Subcutaneous abdominal adipose tissue (tissue), 5 donors: ENCODE measurements around the gene ACD.

Experiments used
- H3K27ac ChIP-seq: one replicate; pipeline ENCODE4 v1.7.0; 2013; ENCODE audit warnings: low read depth, mild to moderate bottlenecking, inconsistent platforms, low read length, moderate library complexity
- H3K27me3 ChIP-seq, 5 donors: one replicate each; pipeline ENCODE4 v1.7.0; 2013; ENCODE audit warnings: low read length in 5 of 5, inconsistent platforms in 1 of 5; ENCODE audit not compliant: control insufficient read depth in 5 of 5, insufficient read depth in 4 of 5
- H3K36me3 ChIP-seq, 5 donors: one replicate each; pipeline ENCODE4 v1.7.0; 2013; ENCODE audit warnings: low read length in 5 of 5; ENCODE audit not compliant: control insufficient read depth in 5 of 5, insufficient read depth in 5 of 5
- H3K4me1 ChIP-seq, 5 donors: one replicate each; pipeline ENCODE4 v1.7.0; 2013; ENCODE audit warnings: low read length in 5 of 5, mild to moderate bottlenecking in 3 of 5, moderate library complexity in 1 of 5; ENCODE audit not compliant: control insufficient read depth in 5 of 5, insufficient read depth in 5 of 5
- H3K4me3 ChIP-seq, 5 donors: one replicate each; pipeline ENCODE4 v1.7.0; 2013; ENCODE audit warnings: low read length in 5 of 5, low read depth in 1 of 5
- H3K9ac ChIP-seq, 5 donors: one replicate each; pipeline ENCODE4 v1.7.0; 2013; ENCODE audit warnings: low read length in 5 of 5, mild to moderate bottlenecking in 4 of 5, moderate library complexity in 3 of 5
- H3K9me3 ChIP-seq, 5 donors: one replicate each; pipeline ENCODE4 v1.7.0; 2013; ENCODE audit warnings: low read length in 5 of 5; ENCODE audit not compliant: control insufficient read depth in 5 of 5
- donor health status: healthy.
- donor health status: healthy.
- donor health status: healthy.
- donor health status: healthy.
- donor health status: healthy.

The ACD gene

DNA sequence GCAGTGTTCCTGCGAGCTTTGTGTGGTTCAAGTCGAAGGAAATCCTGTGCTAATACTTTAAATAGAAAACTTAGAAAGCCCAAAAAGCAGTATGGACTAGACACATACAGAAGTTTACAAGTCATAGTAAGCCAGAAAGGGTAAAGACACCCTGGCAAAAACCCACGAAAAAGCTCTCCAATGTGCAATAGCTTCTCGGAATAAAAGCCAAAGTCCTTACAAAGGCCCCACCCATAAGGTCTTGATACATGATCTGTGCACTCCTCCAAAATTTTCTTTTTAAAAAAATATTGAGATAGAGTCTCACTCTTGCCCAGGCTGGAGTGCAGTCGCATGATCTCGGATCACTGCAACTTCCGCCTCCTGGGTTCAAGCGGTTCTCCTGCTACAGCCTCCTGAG lies 16.9 kb upstream of the ACD start:
- H3K27ac ChIP-seq, result peak overlapping the region; percentile 30
- H3K4me3 ChIP-seq, result no peak overlapping the region
- H3K4me1 ChIP-seq, result peaks cover 18 to 56% (median 53%) of the 10 kb centered on the region in 5 donors
- H3K9ac ChIP-seq, result peak overlapping the region in 1 of 5 donors; percentile 50
- H3K36me3 ChIP-seq, result peaks cover 0 to 16% (median 4%) of the 10 kb centered on the region in 5 donors
- no peaks in the 10 kb centered on the region for H3K27me3 ChIP-seq
- H3K9me3 ChIP-seq, result no peaks in the 10 kb centered on the region

DNA sequence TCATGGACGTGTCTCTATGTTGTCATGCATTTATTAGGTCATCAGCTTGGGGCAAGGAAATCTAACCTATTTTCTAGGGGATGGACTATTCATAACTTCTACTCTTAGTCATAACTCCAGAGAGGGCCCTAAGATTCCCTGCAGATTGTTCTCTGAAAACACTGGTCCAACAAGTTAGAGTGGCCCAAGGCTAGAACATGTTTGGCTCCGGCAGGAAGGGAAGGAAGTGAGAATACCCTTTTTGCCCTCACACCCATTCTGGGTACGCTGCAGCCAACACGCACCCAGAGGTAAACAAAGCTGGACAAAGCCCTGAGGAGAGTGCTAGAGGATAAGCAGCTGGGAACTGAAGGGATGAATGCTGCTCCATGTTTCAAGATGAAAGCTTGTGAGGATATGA lies 16.5 kb upstream of the ACD start:
- H3K9ac ChIP-seq, result peak overlapping the region in 2 of 5 donors; percentile 30 to 50
- H3K27ac ChIP-seq, result peak overlapping the region; percentile 30
- H3K27me3 ChIP-seq, result no peaks in the 10 kb centered on the region
- H3K9me3 ChIP-seq, result no peaks in the 10 kb centered on the region
- peaks cover 18 to 56% (median 53%) of the 10 kb centered on the region in 5 donors for H3K4me1 ChIP-seq
- H3K4me3 ChIP-seq, result no peak overlapping the region
- H3K36me3 ChIP-seq, result peaks cover 0 to 16% (median 4%) of the 10 kb centered on the region in 5 donors

DNA sequence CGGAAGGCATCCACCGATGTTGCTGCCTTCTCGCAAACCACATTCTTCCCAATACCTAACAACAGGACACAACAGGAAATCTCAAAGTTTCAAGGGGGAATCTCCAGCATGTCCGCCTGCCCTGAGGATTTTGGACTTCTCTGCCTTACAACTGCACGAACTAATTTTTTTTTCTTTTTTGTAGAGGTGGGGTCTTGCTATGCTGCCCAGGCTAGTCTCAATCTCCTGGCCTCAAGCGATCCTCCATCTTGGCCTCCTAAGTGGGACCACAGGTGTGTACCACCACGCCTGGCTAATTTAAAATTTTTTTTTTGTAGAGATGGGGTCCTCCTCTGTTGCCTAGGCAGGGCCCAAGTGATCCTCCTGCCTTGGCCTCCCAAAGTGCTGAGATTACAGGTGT lies 15.9 kb upstream of the ACD start:
- H3K4me1 ChIP-seq, result peaks cover 18 to 56% (median 53%) of the 10 kb centered on the region in 5 donors
- no peak overlapping the region for H3K9ac ChIP-seq
- peak overlapping the region; percentile 30 for H3K27ac ChIP-seq
- H3K36me3 ChIP-seq, result peaks cover 0 to 14% (median 4%) of the 10 kb centered on the region in 5 donors
- no peaks in the 10 kb centered on the region for H3K9me3 ChIP-seq
- no peak overlapping the region for H3K4me3 ChIP-seq
- no peaks in the 10 kb centered on the region for H3K27me3 ChIP-seq

DNA sequence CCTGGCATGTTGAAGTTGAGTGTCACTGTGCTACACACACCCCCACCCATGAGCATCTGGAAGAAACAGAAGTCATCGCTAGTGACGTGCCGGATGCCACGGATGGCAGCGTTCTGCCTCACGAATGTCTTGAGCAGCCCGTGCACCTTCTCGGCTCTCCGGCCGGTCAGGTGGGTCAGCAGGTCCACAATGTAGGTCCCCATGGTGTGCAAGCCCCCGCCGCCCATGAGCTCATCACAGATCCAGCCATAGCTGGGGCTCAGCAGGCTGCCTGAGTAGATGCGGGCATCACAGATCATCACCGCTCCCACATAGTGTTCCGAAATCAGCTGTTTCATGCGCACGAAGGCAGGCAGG lies 15.5 kb upstream of the ACD start:
- no peak overlapping the region for H3K9ac ChIP-seq
- H3K4me1 ChIP-seq, result peaks cover 18 to 56% (median 53%) of the 10 kb centered on the region in 5 donors
- H3K27ac ChIP-seq, result no peak overlapping the region
- no peaks in the 10 kb centered on the region for H3K27me3 ChIP-seq
- H3K36me3 ChIP-seq, result peaks cover 0 to 13% (median 4%) of the 10 kb centered on the region in 5 donors
- H3K4me3 ChIP-seq, result no peak overlapping the region
- no peaks in the 10 kb centered on the region for H3K9me3 ChIP-seq

DNA sequence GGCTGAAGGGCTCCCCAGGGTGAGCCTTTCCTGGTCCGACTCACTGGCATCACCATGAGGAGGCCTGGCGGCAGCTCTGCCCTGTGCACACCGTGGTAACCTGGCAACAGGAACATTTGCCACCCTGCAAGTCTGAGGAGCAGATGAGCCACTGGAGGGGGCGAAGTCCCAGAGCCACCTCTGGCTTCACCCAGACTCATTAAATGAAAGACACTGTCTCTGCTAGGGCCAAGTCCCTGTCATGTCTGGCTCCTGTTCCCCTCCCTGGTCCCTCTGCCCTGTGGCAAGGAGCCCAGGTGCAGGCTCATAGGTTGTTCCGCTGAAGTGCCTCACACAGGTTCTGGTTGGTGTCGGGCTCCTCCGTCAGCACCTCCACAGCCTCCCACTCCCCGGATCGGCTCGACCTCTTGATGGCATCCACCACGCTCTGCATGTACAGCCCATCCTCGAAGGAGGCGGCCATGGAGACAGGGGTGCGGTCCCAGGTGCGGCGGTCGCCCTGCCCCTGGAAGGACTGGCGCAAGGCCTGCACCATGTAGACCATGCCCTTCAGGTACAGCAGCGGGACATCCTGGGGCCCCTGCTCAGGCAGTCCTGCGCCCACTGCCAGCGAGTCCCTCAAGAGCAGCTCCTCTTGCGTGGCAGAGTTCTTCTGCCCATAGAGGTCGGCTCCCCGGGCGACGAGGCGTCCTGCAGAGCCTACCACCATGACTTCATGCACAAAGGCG lies 15.0 kb upstream of the ACD start:
- Histone ChIP-seq H3K27me3 (no peaks in the 10 kb centered on the region), H3K4me1 (peaks cover 18 to 56% (median 53%) of the 10 kb centered on the region in 5 donors), H3K27ac (peak overlapping the region; percentile 95), H3K9me3 (no peaks in the 10 kb centered on the region), H3K4me3 (peak overlapping the region in 1 of 5 donors; percentile 26), H3K36me3 (peaks cover 0 to 8% (median 4%) of the 10 kb centered on the region in 5 donors), H3K9ac (peak overlapping the region in 4 of 5 donors; percentile 8 to 75 (median 64))

DNA sequence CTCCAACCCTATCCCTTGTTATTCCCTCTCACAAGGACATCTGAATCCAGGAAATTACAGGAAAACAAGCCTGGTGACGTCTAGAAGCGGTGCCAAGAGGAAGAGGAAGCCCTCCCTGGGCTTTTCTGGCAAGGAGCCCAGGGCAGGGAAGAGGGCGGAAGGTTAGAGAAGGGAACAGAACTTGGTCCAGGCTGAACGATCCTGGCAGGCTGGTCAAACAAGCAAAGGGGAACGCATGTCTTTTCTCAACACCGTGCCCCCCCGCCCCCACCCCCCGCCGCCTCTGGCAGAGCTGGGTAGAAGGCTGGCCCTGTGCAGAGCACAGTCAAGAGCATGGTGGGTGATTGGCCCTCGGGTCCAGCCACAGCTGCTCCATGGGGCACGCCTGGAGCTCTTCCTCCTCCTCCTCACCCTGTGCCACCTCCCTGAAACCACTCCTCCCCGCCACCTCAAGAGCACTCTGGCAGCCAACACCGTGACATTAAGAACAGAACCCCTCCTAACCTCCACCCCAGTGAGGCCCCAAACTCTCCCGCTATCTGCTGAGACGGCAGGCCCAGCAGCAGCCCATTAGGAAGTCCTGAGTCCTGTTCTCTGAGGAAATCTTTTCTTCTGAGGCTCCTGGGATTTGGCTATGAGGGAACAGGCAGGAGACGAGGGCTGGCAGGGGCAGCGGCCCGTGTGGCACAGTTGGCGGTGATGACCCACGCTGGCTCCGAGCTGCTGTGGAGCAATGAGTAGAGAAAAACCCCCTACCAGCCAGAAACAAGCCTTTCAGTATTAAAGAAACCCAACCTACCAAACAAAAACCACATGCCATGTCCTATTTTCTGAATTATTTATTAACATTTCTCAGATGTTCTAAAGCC lies 13.9 kb upstream of the ACD start:
- Histone ChIP-seq H3K27me3 (no peaks in the 10 kb centered on the region), H3K9me3 (no peaks in the 10 kb centered on the region), H3K27ac (peak overlapping the region; percentile 95), H3K4me1 (peaks cover 18 to 59% (median 53%) of the 10 kb centered on the region in 5 donors), H3K36me3 (peaks cover 0 to 8% (median 4%) of the 10 kb centered on the region in 5 donors), H3K9ac (peak overlapping the region; percentile 8 to 82 (median 65)), H3K4me3 (peak overlapping the region in 1 of 5 donors; percentile 26)

DNA sequence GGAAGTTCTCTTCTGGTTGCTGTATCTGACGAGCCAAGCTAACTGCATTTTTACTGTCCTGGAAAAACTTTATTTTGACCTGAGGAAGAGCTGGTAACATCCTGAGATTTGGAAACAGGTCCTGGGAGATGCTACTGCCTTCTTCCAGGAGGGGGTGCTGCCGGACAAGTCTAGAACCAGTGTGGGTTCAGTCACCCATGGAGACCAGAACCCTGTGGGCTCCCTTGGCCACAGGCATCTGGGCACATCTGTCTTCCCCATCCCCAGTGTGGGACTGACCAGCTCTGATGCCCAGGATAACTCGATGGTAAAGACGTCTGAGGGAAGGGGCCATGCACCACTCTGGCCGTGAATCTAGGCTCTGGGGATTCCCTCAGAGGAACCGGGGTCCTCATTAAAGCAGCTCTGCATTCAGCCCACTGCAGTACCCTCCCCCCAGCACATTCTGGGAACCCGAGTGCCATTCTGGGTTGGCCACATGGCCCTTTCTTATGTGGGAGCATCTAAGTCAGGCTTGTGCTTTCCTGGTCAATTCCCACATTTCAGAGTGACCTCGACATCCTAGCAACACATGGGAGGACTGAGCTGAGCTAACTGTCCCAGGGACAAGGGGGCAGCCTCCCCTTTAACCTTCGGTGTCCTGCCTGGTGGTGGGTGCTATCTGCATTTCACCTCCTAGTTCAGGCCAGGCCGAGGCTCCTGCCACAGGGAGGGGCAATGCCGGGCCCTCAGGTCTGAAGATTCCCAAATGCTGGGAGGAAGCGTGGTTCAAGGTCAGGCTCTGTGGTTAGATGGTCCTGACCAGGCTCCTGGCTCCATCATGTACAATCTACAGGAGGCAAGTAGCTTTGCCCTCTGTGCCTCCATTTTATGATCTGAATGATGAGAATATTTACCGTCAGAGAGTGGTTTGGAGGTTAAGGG lies 12.9 kb upstream of the ACD start:
- peaks cover 0 to 8% (median 4%) of the 10 kb centered on the region in 5 donors for H3K36me3 ChIP-seq
- H3K9me3 ChIP-seq, result no peaks in the 10 kb centered on the region
- H3K4me1 ChIP-seq, result peaks cover 18 to 66% (median 54%) of the 10 kb centered on the region in 5 donors
- peak overlapping the region; percentile 95 for H3K27ac ChIP-seq
- no peaks in the 10 kb centered on the region for H3K27me3 ChIP-seq
- peak overlapping the region; percentile 31 to 82 (median 64) for H3K9ac ChIP-seq
- H3K4me3 ChIP-seq, result peak overlapping the region in 1 of 5 donors; percentile 23

DNA sequence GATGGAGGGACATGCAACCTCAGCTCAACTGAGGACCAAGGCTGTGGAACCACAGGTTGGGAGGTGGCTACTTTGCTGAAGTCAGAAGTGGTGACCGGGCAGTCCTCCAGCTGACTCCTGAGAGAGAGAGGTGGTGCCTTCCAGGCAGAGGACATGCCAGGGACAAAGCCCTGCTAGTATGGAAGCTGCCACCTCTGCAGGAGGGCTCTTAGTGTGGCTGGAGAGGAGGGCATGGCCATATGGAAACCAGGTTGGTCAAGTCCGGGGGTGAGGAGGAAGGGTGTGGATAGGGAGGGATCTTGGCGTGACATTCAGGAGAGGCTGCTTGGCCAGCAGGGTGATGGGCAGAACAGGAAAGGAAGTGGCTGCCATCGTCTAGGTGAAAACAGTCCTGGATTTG lies 12.2 kb upstream of the ACD start:
- H3K36me3 ChIP-seq, result peaks cover 0 to 6% (median 4%) of the 10 kb centered on the region in 5 donors
- H3K4me1 ChIP-seq, result peaks cover 22 to 66% (median 56%) of the 10 kb centered on the region in 5 donors
- no peaks in the 10 kb centered on the region for H3K9me3 ChIP-seq
- no peak overlapping the region for H3K9ac ChIP-seq
- H3K4me3 ChIP-seq, result no peak overlapping the region
- H3K27me3 ChIP-seq, result no peaks in the 10 kb centered on the region
- peak overlapping the region; percentile 95 for H3K27ac ChIP-seq

DNA sequence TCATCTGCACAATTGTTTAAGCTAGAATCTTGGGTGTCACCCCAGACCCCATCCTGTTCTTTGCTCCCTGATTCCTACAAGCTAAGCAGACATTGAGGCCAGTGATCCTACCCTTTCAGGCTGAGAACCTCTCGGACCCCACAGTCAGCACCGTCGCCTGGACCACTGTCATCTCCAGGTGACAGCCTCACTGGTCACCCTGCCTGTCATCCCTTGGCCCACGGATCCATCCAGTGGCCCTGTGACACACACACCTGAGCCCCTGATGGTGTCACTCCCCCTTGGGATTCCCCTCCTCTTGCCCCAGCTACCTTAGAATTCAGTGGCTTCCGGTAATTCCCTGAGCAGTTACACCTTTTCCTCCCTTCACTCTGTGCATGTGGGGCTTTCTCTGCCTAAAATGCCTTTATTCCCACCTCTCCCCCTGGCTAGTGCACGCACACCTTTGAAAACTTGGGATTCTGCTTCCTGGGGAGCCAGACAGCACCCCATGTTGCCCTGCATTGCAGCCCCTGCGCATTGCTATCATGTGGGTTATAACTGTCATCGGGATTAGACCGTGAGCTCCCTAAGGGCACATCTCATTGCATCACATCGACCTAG lies 9.5 kb upstream of the ACD start:
- Histone ChIP-seq H3K9me3 (no peaks in the 10 kb centered on the region), H3K27ac (no peak overlapping the region), H3K36me3 (no peaks in the 10 kb centered on the region), H3K27me3 (no peaks in the 10 kb centered on the region), H3K4me3 (no peak overlapping the region), H3K4me1 (peaks cover 16 to 57% (median 47%) of the 10 kb centered on the region in 5 donors), H3K9ac (no peak overlapping the region)
